Mucosa of descending colon (tissue), 3 donors: ENCODE measurements around the gene MAPKBP1. TPM values are rescaled to one million over a fixed set of nuclear protein-coding genes. Genes with fewer than 3 reads are reported as not detected.

Experiments used
- ATAC-seq: fragments of 200-7000 bp; cut with Tn5 transposase; one replicate; pipeline ENCODE4 v1.9.1; 2020; ENCODE audit warnings: mild to moderate bottlenecking, moderate library complexity
- DNase-seq, 3 donors: peaks; one replicate each; pipeline ENCODE4 v3.0.0-alpha.2; 2020
- H3K36me3 ChIP-seq: fragments of 200-600 bp; one replicate; pipeline ENCODE4 v1.8.0; 2021; ENCODE audit warnings: low read depth, mild to moderate bottlenecking
- H3K4me1 ChIP-seq: fragments of 200-600 bp; one replicate; pipeline ENCODE4 v1.8.0; 2021; ENCODE audit warnings: low read depth, mild to moderate bottlenecking
- H3K4me3 ChIP-seq: fragments of 200-600 bp; one replicate; pipeline ENCODE4 v1.8.0; 2021; ENCODE audit warnings: mild to moderate bottlenecking
- H3K9me3 ChIP-seq: fragments of 200-600 bp; one replicate; pipeline ENCODE4 v1.8.0; 2021; ENCODE audit warnings: mild to moderate bottlenecking
- intact Hi-C, 2 donors: fragments of 100-400 bp; cut with DNase I in 1 of 2; cut with micrococcal nuclease in 1 of 2; formaldehyde crosslinking; loops; one replicate each; pipeline versions ENCODE4 v1.11.0 to v1.11.1; 2022; cut with DNase I, micrococcal nuclease
- total RNA-seq, 3 donors: library from RNA; stranded (reverse); fragmentation: NEBNext Ultra II Directional in 2 of 3; extraction: Animal tissue kit (Norgen Biotek cat#: 25700) in 2 of 3; gene quantifications; one replicate each; pipeline versions ENCODE4 v1.2.1 to v1.2.4, GENCODE V29; 2021 to 2023
- TF ChIP-seq, protein P1 (sequence below): fragments of 200-600 bp; IDR thresholded peaks from one replicate; pipeline ENCODE4 v1.8.0; 2022; ENCODE audit warnings: antibody characterized with exemption, mild to moderate bottlenecking
- donor health status: DM: no; HTN: no; CAD: no; lungs with moderate emphysema.
- donor health status: DM: no; HTN: no; CAD: no.
- donor health status: DM: no; HTN: yes; CAD: no.

MAPKBP1 gene
- total RNA-seq, 3 donors from 2014 or later, result 15.2 to 35.5 (median 16.0) TPM

DNA sequence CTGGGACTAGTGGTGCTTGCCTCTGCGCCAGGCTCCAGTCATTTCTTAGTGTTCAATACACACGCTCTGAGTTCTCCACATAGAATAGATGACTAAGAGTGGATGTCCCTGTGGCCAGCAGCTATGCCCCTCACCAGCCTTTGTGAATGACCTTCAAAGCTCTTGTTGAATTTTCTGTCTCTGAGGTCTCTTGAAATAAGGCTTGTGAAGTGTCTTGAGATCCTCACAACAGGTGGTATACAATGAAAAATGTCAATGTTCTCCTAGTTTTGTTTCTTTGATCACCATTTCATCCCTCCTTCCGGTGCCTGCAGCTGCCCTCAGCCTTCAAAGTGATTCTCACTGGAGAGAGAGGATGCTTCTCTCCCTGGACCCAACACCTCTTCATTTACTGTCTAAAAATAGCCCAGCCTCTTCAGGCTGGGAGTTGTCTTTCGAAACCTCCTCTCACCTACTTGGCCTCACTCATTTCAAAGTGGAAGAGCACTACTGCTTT, 5.4 kb downstream of the MAPKBP1 start:
- ATAC-seq (no peak), DNase-seq (no peak)
- intact Hi-C loops, result no loop called here
- no peak overlapping the region for H3K4me3 ChIP-seq
- H3K9me3 ChIP-seq, result no peaks in the 10 kb centered on the region
- TF ChIP-seq, protein P1, sequence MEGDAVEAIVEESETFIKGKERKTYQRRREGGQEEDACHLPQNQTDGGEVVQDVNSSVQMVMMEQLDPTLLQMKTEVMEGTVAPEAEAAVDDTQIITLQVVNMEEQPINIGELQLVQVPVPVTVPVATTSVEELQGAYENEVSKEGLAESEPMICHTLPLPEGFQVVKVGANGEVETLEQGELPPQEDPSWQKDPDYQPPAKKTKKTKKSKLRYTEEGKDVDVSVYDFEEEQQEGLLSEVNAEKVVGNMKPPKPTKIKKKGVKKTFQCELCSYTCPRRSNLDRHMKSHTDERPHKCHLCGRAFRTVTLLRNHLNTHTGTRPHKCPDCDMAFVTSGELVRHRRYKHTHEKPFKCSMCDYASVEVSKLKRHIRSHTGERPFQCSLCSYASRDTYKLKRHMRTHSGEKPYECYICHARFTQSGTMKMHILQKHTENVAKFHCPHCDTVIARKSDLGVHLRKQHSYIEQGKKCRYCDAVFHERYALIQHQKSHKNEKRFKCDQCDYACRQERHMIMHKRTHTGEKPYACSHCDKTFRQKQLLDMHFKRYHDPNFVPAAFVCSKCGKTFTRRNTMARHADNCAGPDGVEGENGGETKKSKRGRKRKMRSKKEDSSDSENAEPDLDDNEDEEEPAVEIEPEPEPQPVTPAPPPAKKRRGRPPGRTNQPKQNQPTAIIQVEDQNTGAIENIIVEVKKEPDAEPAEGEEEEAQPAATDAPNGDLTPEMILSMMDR, result no peak
- H3K36me3 ChIP-seq, result no peaks in the 10 kb centered on the region
- H3K4me1 ChIP-seq, result peaks cover 13% of the 10 kb centered on the region

DNA sequence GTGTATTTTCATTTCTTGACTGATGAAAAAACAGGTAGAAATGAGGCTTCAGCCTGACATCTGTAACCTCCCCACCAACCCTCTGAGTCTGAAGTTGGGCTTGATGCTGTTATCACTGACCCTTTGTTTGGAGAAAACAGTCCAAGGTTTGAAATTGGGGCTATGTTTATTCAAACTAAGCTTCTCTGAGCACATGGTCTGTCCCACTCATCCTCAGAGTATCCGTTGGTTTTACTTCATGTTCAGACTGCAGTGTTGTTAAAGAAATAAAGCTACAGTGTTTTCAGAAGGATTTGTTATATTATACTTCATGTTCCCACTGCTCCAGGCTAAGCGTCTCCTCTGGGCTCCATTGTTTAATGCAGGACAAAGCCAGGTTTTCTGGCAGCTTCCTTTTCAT, 6.0 kb downstream of the MAPKBP1 start:
- Histone ChIP-seq H3K4me1 (peaks cover 8% of the 10 kb centered on the region), H3K4me3 (no peak overlapping the region), H3K9me3 (no peaks in the 10 kb centered on the region), H3K36me3 (no peaks in the 10 kb centered on the region)
- DNase-seq (no peak), ATAC-seq (no peak)
- TF ChIP-seq, protein P1, result no peak
- intact Hi-C loops, result no loop called here

DNA sequence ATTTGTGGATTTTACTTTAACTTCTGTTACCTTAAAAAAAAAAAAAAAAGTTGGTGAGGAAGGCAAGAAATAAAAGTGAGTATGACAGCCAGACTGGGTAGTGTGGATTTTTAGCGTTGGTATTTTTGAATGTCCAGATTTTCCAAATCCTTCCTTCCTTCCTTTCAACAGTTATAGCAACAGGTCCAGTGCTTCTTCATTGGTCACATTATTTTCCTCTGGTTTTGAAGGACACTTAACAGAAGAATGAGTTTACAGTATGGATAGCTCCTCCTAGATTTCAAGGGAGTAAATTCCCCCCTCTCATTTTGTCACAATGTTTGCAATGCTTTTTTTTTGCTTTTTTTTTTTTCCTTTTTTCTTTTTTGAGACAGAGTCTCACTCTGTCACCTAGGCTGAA, 6.4 kb downstream of the MAPKBP1 start:
- intact Hi-C loops, result no loop called here
- no peaks in the 10 kb centered on the region for H3K9me3 ChIP-seq
- ATAC-seq, result no peak
- no peaks in the 10 kb centered on the region for H3K36me3 ChIP-seq
- no peak overlapping the region for H3K4me3 ChIP-seq
- TF ChIP-seq, protein P1, result no peak
- no peak for DNase-seq
- peaks cover 5% of the 10 kb centered on the region for H3K4me1 ChIP-seq

DNA sequence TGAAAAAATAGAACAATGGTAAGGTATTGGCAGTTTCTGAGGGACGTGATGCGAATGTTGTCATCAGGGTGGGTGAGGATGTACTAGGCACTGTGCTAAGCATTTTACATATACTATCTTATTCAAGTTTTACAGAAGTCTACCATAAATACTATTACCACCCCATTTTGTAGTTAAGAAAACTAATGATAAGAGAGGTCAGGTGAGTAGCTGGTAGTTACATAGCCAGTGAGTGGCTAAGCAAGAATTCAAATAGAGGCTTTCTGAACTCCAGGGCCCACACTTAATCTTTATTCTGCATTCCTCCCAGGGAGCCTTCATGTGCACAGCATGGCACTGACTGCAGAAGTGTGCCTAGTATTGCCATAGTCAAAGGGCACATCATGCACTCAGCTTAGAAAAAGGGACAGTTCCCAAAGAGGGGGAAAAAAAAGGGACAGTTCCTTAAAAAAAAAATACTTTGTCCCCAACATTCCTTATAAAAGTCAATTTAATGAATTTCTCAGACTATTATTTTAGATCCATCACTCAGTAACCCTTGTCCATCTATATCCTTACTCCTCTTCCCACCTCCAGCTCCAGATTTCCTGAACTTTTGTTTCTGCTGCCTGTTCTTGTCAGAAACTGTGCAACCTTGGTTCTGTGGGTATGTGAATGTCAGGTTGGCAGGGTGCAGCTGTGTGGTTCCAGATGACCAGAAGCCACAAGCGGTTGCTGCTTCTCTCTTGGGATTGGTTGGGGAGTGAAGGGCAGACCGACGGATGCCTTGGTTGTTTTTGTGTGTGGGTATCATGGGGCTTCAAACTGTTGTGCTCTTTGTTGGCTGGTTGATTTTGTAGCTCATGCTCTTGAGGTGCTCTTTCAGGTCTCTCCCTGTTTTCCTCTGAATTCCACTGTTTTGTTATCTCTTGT, 8.3 kb downstream of the MAPKBP1 start:
- Histone ChIP-seq H3K9me3 (no peaks in the 10 kb centered on the region), H3K4me3 (no peak overlapping the region), H3K4me1 (peaks cover 5% of the 10 kb centered on the region), H3K36me3 (no peaks in the 10 kb centered on the region)
- no peak for DNase-seq
- TF ChIP-seq, protein P1, result no peak
- intact Hi-C loops, result no loop called here
- no peak for ATAC-seq

DNA sequence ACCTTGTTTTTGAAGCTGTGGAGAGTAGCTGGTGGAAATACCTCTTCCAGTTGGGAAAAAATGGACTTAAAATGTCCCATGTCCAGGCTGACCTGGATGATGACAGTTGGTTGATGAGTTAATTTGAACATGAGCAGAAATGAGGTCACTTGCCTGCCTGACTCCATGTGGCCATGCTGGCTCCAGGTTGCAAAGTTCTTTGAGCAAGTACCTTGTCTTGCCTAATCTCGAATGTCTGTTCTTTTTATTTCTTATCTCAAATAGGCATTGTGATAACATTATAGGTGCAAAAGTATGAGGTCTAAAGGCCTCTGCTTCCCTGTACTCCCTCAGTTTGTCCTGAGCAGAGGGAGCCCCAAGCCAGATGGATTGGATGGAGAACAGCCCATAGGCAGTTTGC, 9.0 kb downstream of the MAPKBP1 start:
- H3K9me3 ChIP-seq, result no peaks in the 10 kb centered on the region
- intact Hi-C loops, result no loop called here
- DNase-seq, result no peak
- H3K4me3 ChIP-seq, result no peak overlapping the region
- TF ChIP-seq, protein P1, result no peak
- H3K4me1 ChIP-seq, result peaks cover 5% of the 10 kb centered on the region
- no peaks in the 10 kb centered on the region for H3K36me3 ChIP-seq
- ATAC-seq, result no peak
